GF-D8 (cell line): ENCODE data around the gene JAK1.

ENCODE experiments used
- DNase-seq: peaks from one replicate; lab custom pipeline; 2025; lab: John Stamatoyannopoulos, UW

JAK1 gene

DNA sequence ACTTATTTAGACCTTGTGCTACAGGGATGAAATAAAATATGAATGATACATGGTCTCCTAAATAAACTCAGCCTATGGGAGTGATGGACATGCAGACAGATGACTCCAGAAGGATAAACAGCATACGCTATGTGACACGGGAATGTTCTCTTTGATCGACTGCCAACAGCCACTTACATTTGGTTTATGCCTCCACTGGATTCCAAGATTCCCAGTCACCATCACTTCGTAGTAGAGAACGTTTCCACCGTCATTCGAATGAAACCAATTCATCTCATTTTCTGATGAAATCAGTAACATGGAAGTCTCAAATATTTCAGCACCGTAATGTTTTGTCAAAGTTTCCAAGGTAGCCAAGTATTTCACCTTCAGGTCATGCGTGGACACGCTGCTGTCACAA lies 99.7 kb downstream of the JAK1 start:
- DNase-seq = no peak

DNA sequence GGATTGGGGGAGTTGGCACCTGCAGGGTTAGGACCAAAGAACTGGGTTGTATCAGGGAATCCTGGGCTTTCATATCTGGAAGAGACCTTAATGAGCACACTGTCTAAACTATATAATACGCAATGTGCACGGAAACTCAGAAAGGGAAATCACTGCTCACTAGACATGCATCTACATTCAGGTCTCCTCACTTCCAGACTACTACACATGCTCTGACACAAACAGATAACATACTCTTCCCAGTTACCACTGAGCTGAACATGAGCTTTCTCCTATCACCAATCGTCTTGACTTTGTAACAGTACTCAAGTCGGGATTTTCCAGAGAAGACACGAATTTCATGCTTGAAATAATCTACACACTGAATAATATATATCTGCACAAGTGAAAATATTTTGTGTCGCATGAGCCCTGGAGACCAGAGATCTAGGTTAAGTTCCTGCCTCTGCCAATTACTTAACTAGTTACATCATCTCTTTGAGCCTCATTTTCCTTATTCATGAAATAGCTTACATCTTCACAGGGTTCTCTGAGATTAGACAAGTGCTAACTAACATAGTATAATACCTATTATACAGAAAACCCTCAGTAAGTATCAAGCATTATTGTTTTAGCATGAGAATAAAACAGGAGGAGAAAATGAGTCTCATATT lies 101.1 kb downstream of the JAK1 start:
- no peak for DNase-seq

DNA sequence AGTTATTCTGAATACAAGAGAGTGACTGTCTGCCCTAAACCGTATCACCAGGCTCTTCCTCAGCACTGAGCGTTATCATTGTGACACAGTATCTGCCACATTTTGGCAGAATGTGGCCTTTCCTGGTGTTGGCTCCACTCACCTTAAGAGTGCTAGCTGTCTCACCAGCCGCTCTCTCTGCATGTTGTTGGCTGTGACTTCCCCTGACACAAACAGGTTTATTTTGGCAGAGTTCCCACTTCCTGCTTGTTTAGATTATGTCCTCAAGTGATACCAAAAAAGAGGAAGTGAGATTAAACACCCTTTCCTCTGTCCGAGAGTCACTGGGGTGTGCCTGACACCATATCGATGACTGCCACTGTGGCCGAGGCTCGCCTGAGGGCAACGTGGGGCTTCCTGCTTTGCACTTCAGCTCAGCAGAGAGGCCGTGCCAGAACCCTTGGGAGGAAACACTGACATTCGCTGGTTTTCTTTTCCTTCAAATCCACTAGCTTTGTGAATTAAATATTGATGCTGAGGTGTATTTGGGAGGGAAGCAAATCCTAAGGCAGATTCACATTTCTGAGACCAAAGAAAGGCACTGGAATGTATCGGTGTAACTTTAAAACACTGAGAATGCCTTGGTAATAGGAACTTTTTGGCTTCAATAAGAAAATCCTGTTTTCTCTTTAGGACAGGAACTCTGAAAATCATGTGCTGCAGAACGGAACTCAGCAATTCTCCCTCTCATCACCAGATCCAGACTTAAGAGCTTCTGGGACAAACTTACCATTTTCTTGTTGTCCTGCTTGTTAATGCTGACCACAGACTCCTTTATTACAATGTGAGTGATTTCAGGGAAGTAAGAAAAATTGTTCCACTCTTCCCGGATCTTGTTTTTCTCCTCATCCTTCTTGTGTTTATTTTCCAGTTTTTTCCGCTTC lies 102.1 kb downstream of the JAK1 start:
- peak; percentile 97 for DNase-seq

DNA sequence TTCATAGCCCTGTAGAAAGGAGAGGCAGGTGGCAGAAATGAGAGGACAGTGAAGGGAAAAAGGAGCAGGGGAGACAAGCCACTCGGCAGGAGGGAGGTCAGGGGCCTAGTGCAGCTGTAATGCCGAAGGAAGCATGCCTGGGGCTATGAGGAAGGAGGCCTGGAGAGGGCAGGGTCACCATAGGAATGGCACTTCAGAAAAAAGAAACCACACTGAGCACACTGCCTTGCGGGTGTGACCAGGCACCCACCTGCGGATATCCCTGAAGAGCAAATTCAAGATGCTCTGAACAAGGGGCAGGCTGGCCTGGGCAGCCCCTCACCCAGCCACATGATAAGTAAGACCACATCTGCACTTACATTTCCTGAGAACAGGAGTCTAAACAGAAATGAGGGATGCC lies 104.7 kb downstream of the JAK1 start:
- no peak for DNase-seq

GRCh38 chr1:64857347-64857746 lies 109.0 kb downstream of the JAK1 start:
- DNase-seq = no peak

DNA sequence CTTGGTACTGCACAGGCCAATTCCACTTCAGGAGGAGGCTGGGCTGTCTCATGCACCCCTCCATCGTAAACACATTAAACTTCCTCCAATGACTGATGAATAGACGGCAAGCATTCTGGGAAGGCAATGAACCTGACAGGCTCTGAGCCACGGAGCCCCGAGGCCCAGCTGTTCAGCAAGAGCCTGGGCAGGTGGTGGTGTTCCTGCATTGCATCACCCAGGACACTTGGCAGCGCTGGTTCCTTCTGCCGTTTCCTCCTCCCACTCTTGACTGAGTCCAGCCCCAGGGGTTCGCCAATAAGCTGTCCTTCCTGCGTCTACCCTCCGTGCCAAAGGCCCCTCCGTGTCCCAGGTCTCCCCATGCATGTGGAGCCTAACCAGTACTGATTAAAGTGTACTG lies 109.8 kb downstream of the JAK1 start:
- peak; percentile 40 for DNase-seq

- DNase-seq = no peak
Observed at GRCh38 chr1:64855557-64855956, 110.8 kb downstream of the JAK1 start.

DNA sequence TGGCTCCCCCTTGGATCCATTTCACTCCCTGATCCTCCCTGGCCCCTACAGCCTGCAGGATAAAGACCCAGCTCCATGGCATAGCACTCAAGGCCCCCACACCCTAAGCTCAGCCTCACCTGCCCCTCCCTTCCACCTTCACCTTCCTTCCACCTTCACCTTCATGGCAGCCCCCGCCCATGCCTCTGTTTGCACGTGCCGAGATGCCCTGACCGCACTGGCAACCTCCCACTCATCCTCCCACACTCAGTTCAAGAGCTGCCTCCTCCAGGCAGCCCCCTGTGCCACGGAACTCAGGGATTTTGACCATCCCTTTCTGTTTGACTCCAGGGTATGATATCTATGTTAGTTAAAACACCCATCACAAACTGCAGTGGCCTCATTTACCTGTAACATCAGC lies 111.7 kb downstream of the JAK1 start:
- DNase-seq = no peak

- DNase-seq = no peak
Observed at GRCh38 chr1:64851664-64852063, 114.7 kb downstream of the JAK1 start.

DNA sequence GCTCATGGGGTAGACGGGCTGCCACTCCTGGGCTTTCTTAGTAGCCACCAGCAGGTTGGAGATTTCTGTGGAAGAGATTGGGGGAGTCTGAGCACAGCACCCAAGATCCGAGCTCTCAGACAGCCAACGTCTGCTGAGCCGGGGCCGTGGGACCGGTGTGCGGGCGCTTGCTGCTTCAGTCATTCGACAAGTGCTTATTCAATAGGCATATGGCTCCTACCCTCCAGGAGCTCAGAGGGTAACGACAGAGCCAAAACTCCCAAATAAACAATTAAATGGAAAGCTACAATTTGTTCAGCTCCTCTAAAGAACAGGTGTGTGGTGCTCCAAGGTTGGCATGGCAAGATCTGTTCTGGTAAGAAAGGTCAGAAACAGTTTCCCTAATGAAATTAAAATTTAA lies 115.5 kb downstream of the JAK1 start:
- no peak for DNase-seq

- no peak for DNase-seq
Observed at GRCh38 chr1:64849942-64850341, 116.4 kb downstream of the JAK1 start.

GRCh38 chr1:64848803-64849202 lies 117.5 kb downstream of the JAK1 start:
- DNase-seq = no peak

GRCh38 chr1:64848136-64848535 lies 118.2 kb downstream of the JAK1 start:
- DNase-seq = no peak

- no peak for DNase-seq
Observed at GRCh38 chr1:64847666-64848065, 118.7 kb downstream of the JAK1 start.

DNA sequence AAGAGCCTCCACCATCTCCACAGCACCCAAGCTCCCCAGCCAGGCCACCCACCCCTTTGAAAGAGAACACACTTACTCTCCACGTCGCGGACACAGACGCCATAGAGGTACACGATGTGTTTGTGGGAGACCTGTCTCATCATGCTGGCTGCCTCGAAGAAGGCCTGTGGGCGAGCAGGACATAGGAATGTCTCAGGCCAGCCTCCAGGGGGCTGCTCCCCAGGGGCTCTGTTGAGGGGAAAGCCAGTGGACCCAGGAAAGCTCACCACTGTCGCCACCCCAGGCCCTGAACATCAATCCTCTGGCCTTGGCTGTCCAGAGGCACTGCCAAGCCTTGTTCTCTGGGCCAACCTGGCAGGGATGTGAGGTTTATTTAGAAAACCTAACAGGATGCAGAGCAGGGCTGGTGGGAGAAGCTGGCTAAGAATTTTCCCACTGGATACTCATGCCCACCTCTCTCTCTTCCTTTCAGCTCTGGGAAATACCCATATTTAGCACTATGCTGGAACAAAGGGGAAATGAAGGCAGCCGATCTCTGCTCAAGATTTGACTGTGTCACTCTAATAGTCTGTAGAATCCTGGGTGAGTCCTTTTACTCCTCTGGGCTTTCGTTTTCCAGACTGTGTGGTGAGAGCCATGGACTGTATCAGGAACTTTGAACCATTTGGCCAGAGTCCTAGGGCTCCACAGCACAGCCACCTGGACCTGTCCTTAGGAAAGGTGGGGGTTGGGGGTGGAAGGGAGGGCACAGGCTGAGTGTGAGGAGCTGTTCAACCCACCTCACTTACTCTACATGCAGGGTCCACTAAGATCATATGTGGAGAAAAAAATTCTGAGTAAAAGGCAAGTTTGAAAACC lies 119.5 kb downstream of the JAK1 start:
- no peak for DNase-seq

GRCh38 chr1:64845831-64846425 lies 120.4 kb downstream of the JAK1 start:
- DNase-seq = no peak

DNA sequence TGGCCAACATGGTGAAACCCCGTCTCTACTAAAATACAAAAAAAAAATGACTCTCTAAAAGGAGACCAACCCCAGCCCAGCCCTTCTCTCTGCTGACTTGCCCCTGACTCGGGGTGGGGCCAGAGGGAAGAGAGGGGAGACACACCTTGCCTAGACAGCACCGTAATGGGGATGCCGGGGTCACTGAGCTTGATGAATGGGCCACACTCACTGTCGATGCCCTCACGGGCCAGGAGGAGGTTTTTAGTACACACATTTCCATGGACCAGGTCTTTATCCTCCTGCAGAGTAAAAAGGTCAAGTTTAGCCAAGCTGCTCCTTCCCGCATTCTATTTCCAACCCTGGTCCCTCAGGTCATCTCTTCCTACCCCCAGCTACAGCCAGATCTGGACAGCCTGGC lies 121.7 kb downstream of the JAK1 start:
- no peak for DNase-seq

GRCh38 chr1:64844175-64844574 lies 122.2 kb downstream of the JAK1 start:
- DNase-seq = no peak

DNA sequence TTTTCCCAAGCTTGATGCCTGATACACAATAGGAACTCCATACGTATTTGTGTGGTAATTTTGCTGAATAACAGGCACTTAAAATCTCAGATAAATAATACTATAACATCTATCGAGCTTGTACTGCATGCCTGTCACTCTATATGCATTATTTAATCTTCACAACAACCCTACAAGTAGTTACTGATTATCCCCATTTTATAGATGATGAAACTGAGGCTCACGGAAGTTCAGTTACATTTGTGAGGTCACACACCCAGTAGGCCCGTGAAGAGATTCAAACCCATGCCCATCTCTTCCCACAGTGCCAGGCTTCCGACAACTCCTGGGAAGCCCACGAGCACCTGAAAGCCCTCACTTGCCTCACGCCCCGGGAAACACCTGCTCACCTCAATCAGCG lies 122.7 kb downstream of the JAK1 start:
- no peak for DNase-seq

DNA sequence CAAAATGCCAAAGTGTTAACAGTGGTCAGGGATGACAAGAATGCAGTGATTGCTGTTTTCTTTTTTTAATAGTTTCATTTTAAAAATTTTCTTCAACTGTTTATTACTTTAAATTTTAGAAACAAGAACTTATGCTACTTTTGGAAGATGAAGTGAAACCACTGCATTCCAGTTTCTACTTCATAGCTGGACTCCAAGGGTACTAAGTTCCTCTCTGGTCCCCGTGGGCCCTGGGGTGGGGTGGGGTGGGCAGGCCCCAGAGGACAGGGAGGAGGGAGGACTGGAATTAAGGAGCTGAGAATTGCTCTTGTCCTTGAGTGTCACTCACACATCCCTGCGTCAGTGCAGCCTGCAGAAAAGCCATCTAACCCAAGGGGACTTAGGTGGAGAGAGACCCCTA lies 124.1 kb downstream of the JAK1 start:
- no peak for DNase-seq

DNA sequence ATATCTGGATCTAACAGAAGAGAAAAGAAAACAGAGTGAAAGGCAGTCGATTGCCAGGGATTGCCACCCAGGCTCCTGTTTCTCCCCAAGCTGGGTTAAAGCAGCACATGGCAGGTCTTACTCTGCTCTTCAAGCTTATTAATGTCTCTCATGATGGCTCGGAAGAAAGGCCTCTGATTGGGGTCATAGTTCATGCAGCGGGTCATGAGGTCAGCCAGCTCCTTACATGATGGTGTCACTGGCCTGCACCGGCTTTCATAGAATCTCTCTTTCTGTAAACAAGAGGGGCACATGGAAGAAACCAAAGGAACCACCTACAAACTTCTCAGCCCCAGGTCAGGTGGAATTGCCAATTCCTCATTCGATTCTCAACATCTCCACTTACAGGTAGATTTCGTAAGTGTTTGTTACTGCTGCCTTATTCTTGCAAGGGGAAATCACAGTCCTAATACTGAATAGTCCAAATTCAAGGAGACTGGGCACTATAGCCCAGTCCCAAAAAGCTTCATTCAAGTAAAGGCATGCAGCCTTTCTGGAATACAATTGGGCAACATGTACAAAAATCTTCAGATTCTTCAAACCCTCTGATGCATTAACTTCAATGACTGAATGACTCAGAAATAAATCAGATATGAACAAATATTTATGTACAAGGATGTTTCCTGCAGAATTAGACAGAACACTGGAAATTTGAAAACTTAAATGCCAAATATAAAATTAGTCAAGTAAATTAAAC lies 124.9 kb downstream of the JAK1 start:
- DNase-seq = no peak
